ENCODE data around the gene GKN1. TPM values are rescaled to one million over a fixed set of nuclear protein-coding genes. Genes with fewer than 3 reads are reported as not detected.

The GKN1 gene
- total RNA-seq, 1 experiment from 2014 or later = not detected

DNA sequence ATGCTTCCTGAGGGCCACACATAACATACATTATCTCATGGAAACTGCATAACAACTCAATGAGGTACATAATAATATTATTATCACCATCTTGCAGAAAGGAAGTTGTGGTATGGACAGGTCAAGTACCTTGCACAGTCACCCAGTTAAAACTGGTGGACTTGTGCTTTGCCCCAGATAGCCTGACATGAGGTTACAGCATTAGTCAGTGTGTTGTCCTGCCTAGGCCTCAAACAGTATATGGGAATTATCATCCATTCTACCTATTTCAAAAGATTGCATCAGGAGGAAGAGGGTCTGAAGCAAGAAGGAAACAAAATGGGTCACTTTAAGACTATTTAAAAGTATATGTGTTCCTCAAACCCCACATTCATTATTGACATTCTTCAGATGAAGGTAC is 33.2 kb downstream of the GKN1 start:
- H3K27me3 ChIP-seq (ENCODE audit: control insufficient read depth, insufficient read depth, low read length) = no peaks in the 10 kb centered on the region
- no peak for DNase-seq

DNA sequence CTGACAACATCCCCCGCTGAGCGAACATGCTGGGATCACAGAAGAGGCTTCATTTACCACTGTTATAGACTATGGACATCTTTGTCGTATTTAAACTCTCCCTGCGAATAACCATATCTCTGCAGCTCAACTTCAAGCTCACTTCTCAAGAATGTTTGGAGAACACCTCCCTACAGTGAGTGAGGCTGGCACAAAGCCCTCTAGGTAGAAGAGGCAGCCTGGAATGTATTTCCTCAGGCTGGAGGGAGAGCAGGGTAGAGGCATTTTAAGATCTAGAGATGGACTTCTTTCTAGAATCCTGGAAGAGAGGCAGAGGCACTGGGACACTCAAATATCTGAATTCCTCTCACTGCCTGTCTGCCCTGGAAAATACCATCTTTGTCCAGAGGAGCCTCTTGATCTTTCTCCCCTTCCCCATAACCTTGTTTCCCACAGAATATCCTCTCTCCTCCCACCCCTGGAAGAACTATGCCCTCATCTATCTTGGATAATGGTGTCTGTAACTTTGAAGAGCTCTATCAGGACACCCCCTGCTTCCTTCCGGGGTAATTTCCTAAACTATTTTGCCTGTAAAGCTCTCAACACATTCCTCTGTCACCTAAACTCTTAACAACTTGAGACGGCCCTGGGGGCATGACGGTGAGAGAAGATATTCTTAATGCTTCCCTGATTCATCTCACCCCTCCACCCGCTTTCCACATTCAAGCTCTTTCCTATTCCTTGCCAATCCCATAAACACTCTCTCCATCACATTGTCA is 36.2 kb downstream of the GKN1 start:
- no peaks in the 10 kb centered on the region for H3K27me3 ChIP-seq (ENCODE audit: control insufficient read depth, insufficient read depth, low read length)
- H3K36me3 ChIP-seq (replicated peaks; ENCODE audit: control insufficient read depth, insufficient read depth, low read length) = no peaks in the 10 kb centered on the region
- DNase-seq = no peak
- H3K4me3 ChIP-seq (ENCODE audit: insufficient read depth, low read depth, low read length) = no peak overlapping the region

More for the DNA sequence above, 33.2 kb downstream of the GKN1 start:
- Histone ChIP-seq H3K36me3 (replicated peaks; ENCODE audit: control insufficient read depth, insufficient read depth, low read length) (no peaks in the 10 kb centered on the region), H3K4me3 (ENCODE audit: insufficient read depth, low read depth, low read length) (no peak overlapping the region)

DNA sequence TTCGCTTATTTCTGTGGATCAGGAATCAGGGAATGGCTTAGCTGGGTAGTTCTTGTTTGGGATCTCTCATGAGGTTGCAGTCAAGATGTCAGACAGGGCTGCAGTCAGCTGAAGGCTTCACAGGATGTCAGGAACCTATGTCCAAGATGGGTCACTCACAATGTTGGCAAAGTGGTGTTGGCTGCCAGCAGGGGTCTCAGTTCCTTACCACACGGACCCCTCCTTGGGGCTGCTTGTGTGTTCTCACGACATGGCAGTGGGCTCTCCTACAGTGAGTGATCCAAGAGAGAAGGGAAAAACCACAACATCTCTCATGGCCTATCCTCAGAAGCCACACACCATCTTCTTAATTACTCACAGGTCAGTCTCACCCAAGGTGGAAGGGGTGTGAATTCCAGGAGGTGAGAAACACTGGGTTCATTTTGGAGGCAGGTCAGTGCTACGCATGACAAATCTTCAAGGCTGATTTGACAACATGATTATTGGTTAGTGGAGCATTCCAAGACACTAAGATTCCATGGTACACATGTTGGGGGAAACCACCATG is 37.2 kb downstream of the GKN1 start:
- no peaks in the 10 kb centered on the region for H3K36me3 ChIP-seq (replicated peaks; ENCODE audit: control insufficient read depth, insufficient read depth, low read length)
- H3K4me3 ChIP-seq (ENCODE audit: insufficient read depth, low read depth, low read length) = no peak overlapping the region
- no peaks in the 10 kb centered on the region for H3K27me3 ChIP-seq (ENCODE audit: control insufficient read depth, insufficient read depth, low read length)
- no peak for DNase-seq

DNA sequence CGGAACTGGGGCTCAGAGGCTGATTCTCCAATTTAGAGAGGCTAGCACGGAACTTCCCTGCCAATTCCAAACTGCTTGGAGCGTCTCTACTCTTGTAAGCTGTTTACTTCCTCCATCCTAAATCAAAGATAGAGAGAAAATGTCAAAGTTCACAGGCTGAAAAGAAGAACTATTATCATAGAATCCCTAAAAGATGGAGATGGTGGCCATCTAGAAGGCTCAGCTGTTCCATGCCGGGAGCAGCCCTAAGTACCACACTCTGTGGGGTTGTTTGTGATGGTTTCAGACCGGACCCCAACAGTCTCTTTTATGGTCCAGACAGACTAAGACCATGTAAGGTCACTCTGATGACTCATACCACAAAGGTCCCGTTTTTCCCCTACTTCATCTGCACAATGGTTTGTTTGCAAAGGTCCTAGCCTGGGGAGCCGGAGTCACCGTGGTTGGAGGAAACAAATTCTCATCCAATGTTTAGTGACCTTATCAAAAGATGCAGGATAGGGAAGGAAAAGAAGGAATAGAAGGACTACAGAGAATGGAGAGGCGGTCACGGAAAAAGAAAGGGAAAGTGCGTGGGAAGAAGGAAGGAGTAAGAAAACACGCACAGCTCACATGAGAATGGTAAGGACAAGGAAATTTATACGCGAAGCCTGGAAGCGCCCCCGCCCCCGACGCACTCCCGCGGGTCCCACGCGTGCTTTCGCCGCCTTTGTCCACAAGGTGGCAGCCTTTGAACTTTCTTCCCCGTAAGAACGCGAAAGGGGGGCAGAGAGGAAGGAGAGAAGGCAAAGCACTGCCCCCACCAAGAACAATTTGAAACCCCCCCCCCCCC is 38.1 kb downstream of the GKN1 start:
- no peak for DNase-seq
- Histone ChIP-seq H3K36me3 (replicated peaks; ENCODE audit: control insufficient read depth, insufficient read depth, low read length) (no peaks in the 10 kb centered on the region), H3K4me3 (ENCODE audit: insufficient read depth, low read depth, low read length) (peak overlapping the region; percentile 92), H3K27me3 (ENCODE audit: control insufficient read depth, insufficient read depth, low read length) (no peaks in the 10 kb centered on the region)

DNA sequence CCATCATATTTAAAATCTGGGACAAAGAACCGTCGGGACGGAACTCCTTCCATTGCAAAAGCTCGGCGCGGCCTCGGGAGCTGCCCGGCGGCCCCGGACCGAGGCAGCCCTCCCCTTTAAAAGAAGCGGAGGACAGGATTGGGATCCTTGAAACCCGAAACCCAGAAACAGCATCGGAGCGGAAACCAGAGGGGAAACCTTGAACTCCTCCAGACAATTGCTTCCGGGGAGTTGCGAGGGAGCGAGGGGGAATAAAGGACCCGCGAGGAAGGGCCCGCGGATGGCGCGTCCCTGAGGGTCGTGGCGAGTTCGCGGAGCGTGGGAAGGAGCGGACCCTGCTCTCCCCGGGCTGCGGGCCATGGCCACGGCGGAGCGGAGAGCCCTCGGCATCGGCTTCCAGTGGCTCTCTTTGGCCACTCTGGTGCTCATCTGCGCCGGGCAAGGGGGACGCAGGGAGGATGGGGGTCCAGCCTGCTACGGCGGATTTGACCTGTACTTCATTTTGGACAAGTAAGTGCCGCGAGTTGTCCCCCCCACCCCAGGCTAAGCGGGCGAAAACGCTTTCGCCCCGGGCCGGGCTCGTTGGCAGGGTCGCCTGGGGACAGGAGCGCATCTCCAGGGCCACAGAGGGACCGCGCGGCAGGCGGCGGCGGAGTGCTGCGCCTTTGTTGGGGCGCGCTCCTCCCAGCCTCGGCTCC is 38.9 kb downstream of the GKN1 start, which contains the start of gene ANTXR1:
Gene ANTXR1 (plus strand): TSS at position 38 of the 698 bp plus-strand sequence. CDS start 321 bp downstream, at position 359.
- no peaks in the 10 kb centered on the region for H3K36me3 ChIP-seq (replicated peaks; ENCODE audit: control insufficient read depth, insufficient read depth, low read length)
- no peaks in the 10 kb centered on the region for H3K27me3 ChIP-seq (ENCODE audit: control insufficient read depth, insufficient read depth, low read length)
- peak within 1 kb of the TSS; percentile 92 for H3K4me3 ChIP-seq (ENCODE audit: insufficient read depth, low read depth, low read length)
- peak; percentile 91 for DNase-seq

DNA sequence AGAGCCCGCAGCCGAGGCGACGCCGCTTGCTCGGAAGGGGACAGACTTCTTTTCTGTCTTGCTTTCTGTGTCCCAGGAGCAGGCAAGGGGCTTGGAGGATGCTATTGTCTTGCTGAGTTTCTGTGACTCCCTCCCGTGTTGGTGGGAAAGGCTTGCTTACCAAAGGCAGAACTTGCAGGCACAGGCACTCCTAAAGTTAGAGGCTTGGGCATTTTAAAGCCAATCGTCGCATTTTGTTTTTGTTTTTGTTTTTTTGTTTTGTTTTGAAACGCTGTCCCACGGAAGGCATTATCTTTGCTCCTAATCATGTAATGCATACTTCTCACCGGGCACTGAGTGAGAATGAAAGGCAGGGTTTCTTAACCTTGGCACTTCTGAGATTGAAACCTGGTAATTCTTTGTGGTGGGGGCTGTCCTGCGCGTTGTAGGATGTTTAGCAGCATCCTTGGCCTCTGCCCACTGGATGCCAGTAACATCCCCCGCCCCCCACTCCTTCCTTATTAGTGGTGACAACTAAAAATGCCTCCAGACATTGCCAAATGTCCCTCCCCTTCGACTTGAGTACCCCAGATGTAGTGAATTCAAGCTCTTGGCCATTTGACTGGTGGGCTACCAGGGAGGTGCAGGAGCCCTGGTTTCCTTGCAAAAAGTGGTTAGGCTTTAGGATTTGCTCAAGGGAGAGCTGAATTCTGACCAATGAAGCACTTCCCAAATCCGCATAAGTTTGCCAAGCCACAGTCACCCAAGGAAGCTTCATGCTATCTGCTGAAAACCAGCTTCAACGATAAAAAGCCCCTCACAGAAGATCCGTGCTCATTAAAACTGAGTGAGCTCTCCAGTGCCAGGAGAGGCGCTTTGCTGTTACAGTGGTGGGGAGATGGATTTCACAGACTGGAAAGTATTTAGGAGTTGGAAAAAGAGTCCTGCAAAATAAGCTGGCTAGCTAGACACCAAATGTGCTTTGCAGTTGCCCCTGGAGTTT is 39.7 kb downstream of the GKN1 start:
- Histone ChIP-seq H3K27me3 (ENCODE audit: control insufficient read depth, insufficient read depth, low read length) (no peaks in the 10 kb centered on the region), H3K36me3 (replicated peaks; ENCODE audit: control insufficient read depth, insufficient read depth, low read length) (no peaks in the 10 kb centered on the region), H3K4me3 (ENCODE audit: insufficient read depth, low read depth, low read length) (peak overlapping the region; percentile 92)
- DNase-seq = peak; percentile 27

DNA sequence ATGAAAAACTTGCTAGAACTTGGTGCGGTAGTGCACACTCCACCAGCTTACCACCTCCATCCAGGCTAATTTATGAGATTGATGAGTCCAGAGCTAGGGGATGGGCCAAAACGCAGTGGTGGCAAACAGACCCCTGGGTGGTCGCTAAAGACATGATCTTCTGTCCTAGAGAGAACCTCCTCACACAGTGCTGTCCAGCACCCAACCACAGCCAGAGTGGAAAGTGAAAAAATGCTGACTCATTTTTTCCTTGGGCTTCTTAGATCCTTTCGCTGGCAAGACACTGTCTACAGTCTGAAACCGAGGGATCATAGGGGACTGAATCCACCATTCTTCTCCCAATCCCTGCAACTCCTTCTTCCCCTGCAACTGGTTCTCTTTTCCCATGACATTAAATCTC is 42.6 kb downstream of the GKN1 start:
- Histone ChIP-seq H3K27me3 (ENCODE audit: control insufficient read depth, insufficient read depth, low read length) (no peaks in the 10 kb centered on the region), H3K4me3 (ENCODE audit: insufficient read depth, low read depth, low read length) (no peak overlapping the region), H3K36me3 (replicated peaks; ENCODE audit: control insufficient read depth, insufficient read depth, low read length) (no peaks in the 10 kb centered on the region)
- DNase-seq = no peak

DNA sequence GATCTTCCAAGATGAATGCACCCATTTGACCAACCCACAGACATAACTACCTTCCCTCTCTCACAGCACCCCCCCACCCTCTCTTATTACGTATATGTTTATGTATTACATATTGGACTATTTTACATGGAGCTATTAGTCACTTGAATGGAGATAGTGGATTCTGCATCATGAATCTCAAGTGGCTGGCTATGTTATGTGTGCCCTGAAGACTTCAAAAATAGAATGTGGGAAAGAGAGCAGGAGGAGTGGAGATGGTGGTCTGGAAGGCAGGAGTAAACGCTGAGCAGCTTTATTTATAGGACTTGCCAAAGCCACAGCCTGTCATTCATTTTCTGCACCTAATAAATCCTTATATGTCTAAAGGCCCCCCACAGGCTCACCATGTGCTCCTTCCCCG is 43.4 kb downstream of the GKN1 start:
- H3K4me3 ChIP-seq (ENCODE audit: insufficient read depth, low read depth, low read length) = no peak overlapping the region
- DNase-seq = no peak
- no peaks in the 10 kb centered on the region for H3K27me3 ChIP-seq (ENCODE audit: control insufficient read depth, insufficient read depth, low read length)

DNA sequence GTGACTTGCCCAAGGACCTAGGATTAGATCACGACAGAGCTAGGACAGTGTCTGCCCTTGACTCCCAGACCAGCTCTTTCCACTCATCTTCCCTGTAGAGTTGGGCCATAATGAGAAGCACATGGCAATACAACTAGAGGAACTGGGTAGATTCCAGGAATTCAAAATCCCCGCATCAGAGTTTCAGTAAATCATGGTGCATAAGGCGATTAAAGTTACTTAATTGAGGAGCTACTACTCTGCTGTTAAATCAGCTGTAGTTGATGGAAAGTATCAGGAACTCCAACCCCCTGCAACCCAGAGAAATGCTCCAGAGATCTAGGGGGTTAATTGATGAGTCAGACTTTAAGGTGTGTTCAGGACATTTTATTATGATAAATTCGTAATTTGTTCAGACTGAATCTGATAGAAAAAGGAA is 44.3 kb downstream of the GKN1 start:
- no peak for DNase-seq
- H3K36me3 ChIP-seq (replicated peaks; ENCODE audit: control insufficient read depth, insufficient read depth, low read length) = no peaks in the 10 kb centered on the region
- no peaks in the 10 kb centered on the region for H3K27me3 ChIP-seq (ENCODE audit: control insufficient read depth, insufficient read depth, low read length)
- H3K4me3 ChIP-seq (ENCODE audit: insufficient read depth, low read depth, low read length) = no peak overlapping the region

More for the DNA sequence above, 43.4 kb downstream of the GKN1 start:
- no peaks in the 10 kb centered on the region for H3K36me3 ChIP-seq (replicated peaks; ENCODE audit: control insufficient read depth, insufficient read depth, low read length)

DNA sequence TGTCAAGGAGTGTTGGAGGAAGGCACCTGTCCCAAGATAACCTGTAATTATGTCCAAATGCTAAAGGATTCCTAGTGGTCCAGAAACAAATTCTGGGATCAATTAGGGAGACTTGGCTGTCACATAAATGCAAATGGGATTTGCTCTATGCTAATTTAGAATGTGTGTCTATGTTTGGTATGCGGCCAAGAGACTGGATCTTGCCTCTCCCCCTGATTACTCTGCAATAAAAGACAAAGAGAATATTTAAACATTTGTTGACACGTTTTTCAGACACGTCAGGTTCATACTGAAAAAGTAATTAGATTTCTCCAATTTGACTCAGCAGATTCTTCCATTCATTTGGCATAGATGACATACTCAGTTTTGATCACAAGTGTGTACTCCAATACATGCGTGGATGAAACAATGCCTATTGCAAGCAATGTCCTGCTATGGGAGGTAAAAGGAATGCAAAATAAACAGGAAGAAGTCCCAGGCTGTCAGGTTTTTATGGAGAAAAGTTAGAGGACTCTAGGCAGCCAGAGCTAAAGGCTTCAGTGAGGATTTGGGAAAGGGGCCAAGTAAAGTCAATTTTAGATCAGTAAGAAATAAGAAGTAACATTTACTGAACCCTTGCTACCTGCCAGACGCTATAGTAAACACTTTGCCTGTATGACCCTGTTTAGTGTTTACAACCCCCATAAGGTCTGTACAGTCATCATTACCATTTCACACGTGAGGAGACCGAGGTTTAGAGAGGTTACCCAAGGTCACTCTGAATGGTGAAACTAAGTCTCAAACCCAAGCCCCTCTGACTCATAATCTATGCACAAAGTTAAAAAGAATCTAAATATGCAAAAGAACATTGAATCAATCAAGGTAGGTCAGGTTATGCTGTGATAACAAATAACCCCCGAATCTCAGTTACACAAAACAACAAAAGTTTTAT is 46.3 kb downstream of the GKN1 start:
- Histone ChIP-seq H3K27me3 (ENCODE audit: control insufficient read depth, insufficient read depth, low read length) (no peaks in the 10 kb centered on the region), H3K4me3 (ENCODE audit: insufficient read depth, low read depth, low read length) (no peak overlapping the region), H3K36me3 (replicated peaks; ENCODE audit: control insufficient read depth, insufficient read depth, low read length) (no peaks in the 10 kb centered on the region)
- no peak for DNase-seq

DNA sequence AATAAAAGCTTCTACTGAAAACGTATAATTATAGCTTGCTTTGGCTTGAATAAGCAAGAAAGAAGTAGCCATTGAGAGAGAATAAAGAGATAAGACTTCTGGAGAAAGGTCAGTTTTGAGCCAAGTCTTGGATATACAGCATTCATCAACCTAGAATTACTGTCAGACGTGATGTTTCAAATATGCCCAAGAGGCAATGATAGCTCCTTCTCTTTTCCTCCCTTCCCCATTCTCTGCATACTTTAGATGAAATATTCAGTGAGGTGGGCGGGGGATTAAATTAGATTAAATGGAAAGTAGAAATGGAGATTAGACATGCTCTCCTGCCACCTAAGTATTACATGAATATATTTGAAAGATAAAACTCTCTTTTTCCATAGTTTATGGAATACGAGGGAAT is 47.3 kb downstream of the GKN1 start:
- Histone ChIP-seq H3K36me3 (replicated peaks; ENCODE audit: control insufficient read depth, insufficient read depth, low read length) (no peaks in the 10 kb centered on the region), H3K27me3 (ENCODE audit: control insufficient read depth, insufficient read depth, low read length) (no peaks in the 10 kb centered on the region), H3K4me3 (ENCODE audit: insufficient read depth, low read depth, low read length) (no peak overlapping the region)
- DNase-seq = no peak

DNA sequence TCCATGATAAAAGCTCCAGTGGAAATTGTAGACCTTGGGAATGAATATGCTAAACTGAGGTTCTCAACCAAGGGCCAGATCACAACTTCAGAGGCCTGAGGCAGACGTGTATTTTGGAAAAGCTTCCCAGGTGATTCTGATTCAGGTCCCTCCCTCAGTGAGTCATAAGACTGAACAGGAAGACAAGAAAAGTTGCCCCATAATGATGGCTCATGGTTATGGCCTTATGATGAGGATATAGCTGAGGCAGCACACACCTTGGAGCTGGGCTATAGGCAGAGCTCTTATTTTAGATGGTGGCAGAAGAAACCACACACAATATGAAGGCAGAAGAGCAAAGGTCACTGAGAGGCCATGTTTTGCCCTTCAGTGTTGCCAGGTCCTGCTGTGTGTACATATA is 48.1 kb downstream of the GKN1 start:
- Histone ChIP-seq H3K4me3 (ENCODE audit: insufficient read depth, low read depth, low read length) (no peak overlapping the region), H3K36me3 (replicated peaks; ENCODE audit: control insufficient read depth, insufficient read depth, low read length) (no peaks in the 10 kb centered on the region), H3K27me3 (ENCODE audit: control insufficient read depth, insufficient read depth, low read length) (no peaks in the 10 kb centered on the region)
- no peak for DNase-seq

DNA sequence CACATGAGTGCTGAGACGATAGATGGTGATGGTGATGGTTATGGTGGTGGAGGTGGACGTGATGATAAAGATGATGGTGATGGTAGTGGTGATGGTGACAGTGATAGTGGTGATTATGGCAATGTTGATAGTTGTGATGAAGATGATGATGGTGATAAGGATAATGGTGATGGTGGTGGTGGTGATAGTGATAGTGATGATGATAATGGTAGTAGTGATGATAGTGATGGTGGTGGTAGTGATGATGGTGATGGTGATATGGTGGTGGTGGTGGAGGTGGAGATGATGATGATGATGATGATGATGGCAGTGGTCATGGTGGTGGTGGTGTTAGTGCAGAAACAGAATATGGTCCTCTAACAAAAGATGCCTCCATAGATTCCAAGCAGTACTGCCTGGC is 48.8 kb downstream of the GKN1 start:
- no peaks in the 10 kb centered on the region for H3K36me3 ChIP-seq (replicated peaks; ENCODE audit: control insufficient read depth, insufficient read depth, low read length)
- no peak for DNase-seq
- H3K27me3 ChIP-seq (ENCODE audit: control insufficient read depth, insufficient read depth, low read length) = no peaks in the 10 kb centered on the region
- no peak overlapping the region for H3K4me3 ChIP-seq (ENCODE audit: insufficient read depth, low read depth, low read length)
